Measurements from ENCODE around the gene TSHR. TPM values are rescaled to one million over a fixed set of nuclear protein-coding genes. Genes with fewer than 3 reads are reported as not detected.

Gene TSHR
- total and polyA plus RNA-seq, 9 donors: 0.15 to 0.41 (median 0.23) TPM; not detected in 6

DNA sequence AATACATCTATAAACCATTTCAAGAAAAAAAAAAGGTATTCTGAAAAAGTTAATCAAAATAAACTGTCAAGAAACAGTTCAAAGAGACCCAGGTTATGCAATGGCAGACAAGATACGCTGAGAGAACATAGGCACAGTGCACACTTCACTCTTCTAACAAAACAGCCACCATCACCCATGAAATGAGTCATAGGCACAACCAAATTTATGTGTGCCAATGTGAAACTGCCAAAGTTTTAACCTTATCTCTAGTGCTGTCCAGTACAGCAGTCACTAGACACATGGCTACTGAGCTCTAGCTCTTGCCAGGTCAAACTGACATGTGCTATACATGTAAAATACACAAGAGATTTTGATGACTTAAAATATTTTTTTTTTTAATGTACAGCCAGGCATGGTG, 15.3 kb upstream of the TSHR start:
- WGBS, 3 donors: 86 to 91% (median 87%) methylated on average over 1 of the region's 1 CpG
- Histone ChIP-seq H3K27ac (no peak overlapping the region), H3K27me3 (no peaks in the 10 kb centered on the region), H3K36me3 (no peaks in the 10 kb centered on the region), H3K4me3 (no peak overlapping the region), H3K4me1 (ENCODE audit: insufficient read depth) (no peaks in the 10 kb centered on the region), H3K9me3 (no peaks in the 10 kb centered on the region)
- TF ChIP-seq POLR2A (IDR thresholded peaks at IDR 0.05) (no peak), EP300 (IDR thresholded peaks at IDR 0.05) (no peak)
- TF ChIP-seq, protein P1, sequence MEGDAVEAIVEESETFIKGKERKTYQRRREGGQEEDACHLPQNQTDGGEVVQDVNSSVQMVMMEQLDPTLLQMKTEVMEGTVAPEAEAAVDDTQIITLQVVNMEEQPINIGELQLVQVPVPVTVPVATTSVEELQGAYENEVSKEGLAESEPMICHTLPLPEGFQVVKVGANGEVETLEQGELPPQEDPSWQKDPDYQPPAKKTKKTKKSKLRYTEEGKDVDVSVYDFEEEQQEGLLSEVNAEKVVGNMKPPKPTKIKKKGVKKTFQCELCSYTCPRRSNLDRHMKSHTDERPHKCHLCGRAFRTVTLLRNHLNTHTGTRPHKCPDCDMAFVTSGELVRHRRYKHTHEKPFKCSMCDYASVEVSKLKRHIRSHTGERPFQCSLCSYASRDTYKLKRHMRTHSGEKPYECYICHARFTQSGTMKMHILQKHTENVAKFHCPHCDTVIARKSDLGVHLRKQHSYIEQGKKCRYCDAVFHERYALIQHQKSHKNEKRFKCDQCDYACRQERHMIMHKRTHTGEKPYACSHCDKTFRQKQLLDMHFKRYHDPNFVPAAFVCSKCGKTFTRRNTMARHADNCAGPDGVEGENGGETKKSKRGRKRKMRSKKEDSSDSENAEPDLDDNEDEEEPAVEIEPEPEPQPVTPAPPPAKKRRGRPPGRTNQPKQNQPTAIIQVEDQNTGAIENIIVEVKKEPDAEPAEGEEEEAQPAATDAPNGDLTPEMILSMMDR (IDR thresholded peaks at IDR 0.05): no peak
- intact Hi-C loops (cut with DNase I): no loop called here
- no peak for DNase-seq

- peak; percentile 28 for TF ChIP-seq EP300 (IDR thresholded peaks at IDR 0.05)
- TF ChIP-seq POLR2A (IDR thresholded peaks at IDR 0.05): no peak
- Histone ChIP-seq H3K9me3 (no peaks in the 10 kb centered on the region), H3K36me3 (no peaks in the 10 kb centered on the region), H3K27ac (peak within 1 kb of the TSS in 1 of 2 donors; percentile 58), H3K4me1 (ENCODE audit: insufficient read depth) (no peaks in the 10 kb centered on the region), H3K27me3 (no peaks in the 10 kb centered on the region), H3K4me3 (peak within 1 kb of the TSS; percentile 77)
- intact Hi-C loops (cut with DNase I): no loop called here
- DNase-seq: peak; percentile 93 to 96 (median 96)
- 1 to 2% (median 1%) methylated on average over 40 of the region's 40 CpGs for WGBS, 3 donors
Measured at GRCh38 chr14:80941241-80942185, 13.9 kb upstream of the TSHR start, which contains the start of gene CEP128. Gene CEP128, minus strand, starts transcription at chr14:80941738.

DNA sequence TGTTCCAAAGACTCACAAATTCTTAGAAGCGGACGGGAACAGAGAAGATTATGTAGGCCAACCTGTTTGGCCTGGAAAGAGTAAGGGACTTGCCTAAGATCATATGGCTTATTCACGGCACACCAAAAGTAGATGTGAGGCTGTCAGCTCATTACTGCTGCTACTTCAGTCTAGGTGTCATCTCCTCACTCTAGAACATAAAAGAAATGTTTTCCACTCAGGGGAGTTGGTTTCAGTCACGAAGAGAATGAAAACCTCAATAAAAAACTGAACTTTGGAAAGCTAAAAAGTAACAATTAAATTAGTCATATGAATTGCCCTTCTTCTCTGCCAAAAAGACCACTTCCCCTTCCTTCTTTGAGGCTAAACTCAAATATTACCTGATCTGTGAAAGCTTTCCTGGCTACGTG, 13.2 kb upstream of the TSHR start:
- no peaks in the 10 kb centered on the region for H3K4me1 ChIP-seq (ENCODE audit: insufficient read depth)
- no peaks in the 10 kb centered on the region for H3K36me3 ChIP-seq
- WGBS, 3 donors: 38 to 54% (median 42%) methylated on average over 5 of the region's 5 CpGs
- peak overlapping the region in 1 of 2 donors; percentile 58 for H3K27ac ChIP-seq
- peak overlapping the region; percentile 77 for H3K4me3 ChIP-seq
- H3K9me3 ChIP-seq: no peaks in the 10 kb centered on the region
- no peaks in the 10 kb centered on the region for H3K27me3 ChIP-seq
- intact Hi-C loops (cut with DNase I): no loop called here
- no peak for DNase-seq
- TF ChIP-seq, protein P1 (IDR thresholded peaks at IDR 0.05): no peak
- TF ChIP-seq POLR2A (IDR thresholded peaks at IDR 0.05): no peak
- no peak for TF ChIP-seq EP300 (IDR thresholded peaks at IDR 0.05)

- WGBS, 3 donors: 78 to 83% (median 79%) methylated on average over 5 of the region's 5 CpGs
- intact Hi-C loops (cut with DNase I): no loop called here
- TF ChIP-seq, protein P1 (IDR thresholded peaks at IDR 0.05): no peak
Measured at GRCh38 chr14:80944861-80945617, 10.4 kb upstream of the TSHR start.

More at GRCh38 chr14:80944861-80945617, 10.4 kb upstream of the TSHR start:
- Histone ChIP-seq H3K4me1 (ENCODE audit: insufficient read depth) (no peaks in the 10 kb centered on the region), H3K4me3 (no peak overlapping the region), H3K27me3 (no peaks in the 10 kb centered on the region), H3K36me3 (no peaks in the 10 kb centered on the region), H3K27ac (no peak overlapping the region), H3K9me3 (no peaks in the 10 kb centered on the region)
- DNase-seq: no peak
